BLaER1 (cell line): ENCODE results near the gene AP1S3.
"Not testable (repeated sequence)": the region's sequence is repeated elsewhere in the genome, so short reads cannot be mapped to it uniquely, and the experiment has no call there.

Experiments
- H3K27ac ChIP-seq: shearing (Covaris generic); formaldehyde crosslinking; 2 replicates; pipeline ENCODE4 v1.8.1; 2022
- H3K27me3 ChIP-seq: shearing (Covaris generic); formaldehyde crosslinking; 2 replicates; pipeline ENCODE4 v1.8.1; 2022
- H3K36me3 ChIP-seq: shearing (Covaris generic); formaldehyde crosslinking; 2 replicates; pipeline ENCODE4 v1.8.1; 2022
- H3K4me1 ChIP-seq: shearing (Covaris generic); formaldehyde crosslinking; 2 replicates; pipeline ENCODE4 v1.8.1; 2022
- H3K4me2 ChIP-seq: shearing (Covaris generic); formaldehyde crosslinking; 2 replicates; pipeline ENCODE4 v1.8.1; 2022
- H3K4me3 ChIP-seq: shearing (Covaris generic); formaldehyde crosslinking; 2 replicates; pipeline ENCODE4 v1.8.1; 2022
- H3K9ac ChIP-seq: shearing (Covaris generic); formaldehyde crosslinking; 2 replicates; pipeline ENCODE4 v1.8.1; 2022
- H3K9me3 ChIP-seq: shearing (Covaris generic); formaldehyde crosslinking; 2 replicates; pipeline ENCODE4 v1.8.1; 2022
- H4K20me1 ChIP-seq: shearing (Covaris generic); formaldehyde crosslinking; 2 replicates; pipeline ENCODE4 v1.8.1; 2022
- Cebpa-rat ChIP-seq: shearing (Covaris generic); IDR thresholded peaks from 2 replicates; pipeline ENCODE4 v1.8.1; 2022

AP1S3 gene

DNA sequence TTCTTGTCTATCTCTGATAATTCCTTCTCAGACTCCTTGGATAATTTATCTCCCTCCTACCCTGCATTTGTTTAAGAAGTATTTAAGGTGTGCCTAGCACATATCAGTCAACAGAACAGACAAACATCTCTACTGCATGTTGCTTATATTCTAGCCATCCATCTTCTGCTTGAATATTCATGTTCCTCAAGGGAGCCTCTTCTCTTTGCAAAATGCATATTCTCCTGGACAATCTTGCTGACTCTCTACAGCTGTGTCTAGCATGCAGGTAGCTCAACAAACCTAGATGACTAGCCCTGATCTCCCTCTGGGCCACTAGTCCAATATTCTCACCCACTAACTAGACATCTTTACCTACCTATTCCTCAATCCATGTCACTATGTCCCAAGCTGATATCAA is 70.0 kb downstream of the AP1S3 start:
- peaks cover 6% of the 10 kb centered on the region for H3K36me3 ChIP-seq
- no peaks in the 10 kb centered on the region for H3K27me3 ChIP-seq
- H3K9ac ChIP-seq, result no peak overlapping the region
- H3K4me2 ChIP-seq, result no peak overlapping the region
- H3K4me1 ChIP-seq, result peaks cover 14% of the 10 kb centered on the region
- TF ChIP-seq Cebpa-rat, result no peak
- H4K20me1 ChIP-seq, result no peaks in the 10 kb centered on the region
- H3K9me3 ChIP-seq, result no peaks in the 10 kb centered on the region
- H3K4me3 ChIP-seq, result no peak overlapping the region
- H3K27ac ChIP-seq, result no peak overlapping the region

DNA sequence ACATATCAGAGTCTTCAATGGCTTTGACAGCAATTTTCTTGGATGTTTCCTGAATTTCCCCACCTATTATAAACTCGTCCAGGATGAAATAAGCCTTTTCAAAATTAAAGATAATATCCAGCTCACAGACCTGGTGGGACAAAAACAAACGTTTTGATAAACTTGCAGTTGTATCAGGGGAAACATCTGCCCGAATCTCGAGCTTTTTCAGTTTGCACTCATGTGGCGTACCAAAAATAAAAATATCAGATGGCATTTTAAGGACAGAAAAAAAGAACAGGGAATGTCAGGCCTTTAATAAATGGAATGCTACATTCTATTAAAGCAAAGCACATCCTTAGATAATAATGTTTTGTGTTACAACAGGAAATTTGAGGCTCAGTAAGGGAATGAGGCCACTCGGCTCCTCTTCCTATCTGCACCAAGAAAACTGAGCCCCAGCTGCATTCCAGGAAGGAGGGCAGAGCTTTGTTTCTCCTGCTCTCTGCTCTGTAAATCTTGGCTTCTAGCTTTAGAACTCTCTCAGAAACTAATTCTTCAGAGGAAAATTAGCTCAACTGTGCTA is 72.1 kb downstream of the AP1S3 start:
- peak overlapping the region; percentile 28; the same call in 1 of the 2 replicates for H3K27ac ChIP-seq
- no peaks in the 10 kb centered on the region for H3K27me3 ChIP-seq
- no peaks in the 10 kb centered on the region for H4K20me1 ChIP-seq
- peaks cover 6% of the 10 kb centered on the region for H3K36me3 ChIP-seq
- no peaks in the 10 kb centered on the region for H3K9me3 ChIP-seq
- peak overlapping the region; percentile 47 for H3K4me2 ChIP-seq
- H3K9ac ChIP-seq, result no peak overlapping the region
- H3K4me1 ChIP-seq, result peaks cover 20% of the 10 kb centered on the region
- no peak overlapping the region for H3K4me3 ChIP-seq
- TF ChIP-seq Cebpa-rat, result no peak

DNA sequence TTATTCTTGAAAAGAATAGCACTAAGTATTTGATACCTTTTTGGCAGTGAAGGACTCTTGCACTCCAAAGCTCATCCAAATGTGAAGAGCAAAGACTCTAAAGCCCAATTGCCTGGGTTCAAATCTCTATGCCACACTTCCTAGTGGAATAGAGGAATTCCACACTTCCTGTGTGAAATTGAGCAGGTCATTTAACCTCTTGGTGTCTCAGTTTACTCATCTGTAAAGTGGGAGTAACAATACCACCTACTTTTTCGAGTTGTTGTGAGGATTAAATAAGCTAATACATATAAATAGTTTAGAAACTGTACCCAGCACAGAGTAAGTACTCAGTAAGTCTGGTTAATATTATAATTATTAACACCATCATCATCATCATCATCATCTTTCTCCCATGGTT is 72.6 kb downstream of the AP1S3 start:
- H3K9ac ChIP-seq, result no peak overlapping the region
- no peak for TF ChIP-seq Cebpa-rat
- H3K27me3 ChIP-seq, result no peaks in the 10 kb centered on the region
- H3K9me3 ChIP-seq, result no peaks in the 10 kb centered on the region
- H4K20me1 ChIP-seq, result no peaks in the 10 kb centered on the region
- peak overlapping the region; percentile 47; the same call in 1 of the 2 replicates for H3K4me2 ChIP-seq
- H3K27ac ChIP-seq, result no peak overlapping the region
- peaks cover 6% of the 10 kb centered on the region; the same call in 1 of the 2 replicates for H3K36me3 ChIP-seq
- peaks cover 20% of the 10 kb centered on the region for H3K4me1 ChIP-seq
- H3K4me3 ChIP-seq, result no peak overlapping the region

DNA sequence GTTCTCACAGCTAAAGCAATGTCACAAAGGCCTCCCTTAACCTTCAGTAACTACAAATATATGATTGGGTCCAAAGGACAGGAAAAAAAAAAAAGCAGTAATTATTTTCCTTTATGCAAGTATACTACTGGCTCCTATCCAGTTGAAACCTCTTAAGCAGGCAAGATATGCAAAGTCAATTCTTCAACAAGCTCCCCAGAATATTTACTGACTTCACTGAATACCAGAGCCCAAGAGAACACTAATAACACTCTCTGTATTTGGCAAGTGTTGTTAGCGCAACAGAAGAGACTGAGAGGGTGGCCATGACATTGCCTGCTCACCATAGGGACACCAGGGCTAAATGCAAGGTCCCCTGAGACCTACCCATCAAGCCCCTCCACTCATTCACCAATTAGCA is 74.5 kb downstream of the AP1S3 start:
- Histone ChIP-seq H3K27me3 (no peaks in the 10 kb centered on the region), H3K9ac (no peak overlapping the region), H3K27ac (no peak overlapping the region)

DNA sequence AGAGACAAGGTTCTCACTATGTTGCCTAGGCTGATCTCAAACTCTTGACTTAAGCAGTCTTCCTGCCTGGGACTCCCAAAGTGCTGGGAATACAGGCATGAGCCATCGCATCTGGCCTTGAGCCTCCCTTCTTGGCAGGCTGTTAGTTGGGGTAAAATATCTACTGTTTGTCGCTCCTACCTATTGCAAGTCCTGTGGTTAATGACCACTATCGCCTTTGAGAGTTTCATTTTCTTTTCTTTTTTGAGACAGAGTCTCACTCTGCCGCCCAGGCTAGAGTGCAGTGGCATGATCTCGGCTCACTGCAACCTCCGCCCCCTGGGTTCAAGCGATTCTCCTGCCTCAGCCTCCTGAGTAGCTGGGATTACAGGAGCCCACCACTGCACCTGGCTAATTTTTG is 75.6 kb downstream of the AP1S3 start:
- not testable (repeated sequence) for H4K20me1 ChIP-seq, H3K9me3 ChIP-seq, H3K27me3 ChIP-seq, H3K4me3 ChIP-seq, H3K4me2 ChIP-seq, H3K27ac ChIP-seq, H3K9ac ChIP-seq, H3K36me3 ChIP-seq
- peaks cover 20% of the 10 kb centered on the region for H3K4me1 ChIP-seq

More for the DNA sequence above, 74.5 kb downstream of the AP1S3 start:
- no peak overlapping the region for H3K4me2 ChIP-seq
- no peak overlapping the region for H3K4me3 ChIP-seq
- H4K20me1 ChIP-seq, result no peaks in the 10 kb centered on the region
- peaks cover 1% of the 10 kb centered on the region; the same call in 1 of the 2 replicates for H3K36me3 ChIP-seq
- H3K4me1 ChIP-seq, result peaks cover 20% of the 10 kb centered on the region
- no peak for TF ChIP-seq Cebpa-rat
- no peaks in the 10 kb centered on the region for H3K9me3 ChIP-seq

DNA sequence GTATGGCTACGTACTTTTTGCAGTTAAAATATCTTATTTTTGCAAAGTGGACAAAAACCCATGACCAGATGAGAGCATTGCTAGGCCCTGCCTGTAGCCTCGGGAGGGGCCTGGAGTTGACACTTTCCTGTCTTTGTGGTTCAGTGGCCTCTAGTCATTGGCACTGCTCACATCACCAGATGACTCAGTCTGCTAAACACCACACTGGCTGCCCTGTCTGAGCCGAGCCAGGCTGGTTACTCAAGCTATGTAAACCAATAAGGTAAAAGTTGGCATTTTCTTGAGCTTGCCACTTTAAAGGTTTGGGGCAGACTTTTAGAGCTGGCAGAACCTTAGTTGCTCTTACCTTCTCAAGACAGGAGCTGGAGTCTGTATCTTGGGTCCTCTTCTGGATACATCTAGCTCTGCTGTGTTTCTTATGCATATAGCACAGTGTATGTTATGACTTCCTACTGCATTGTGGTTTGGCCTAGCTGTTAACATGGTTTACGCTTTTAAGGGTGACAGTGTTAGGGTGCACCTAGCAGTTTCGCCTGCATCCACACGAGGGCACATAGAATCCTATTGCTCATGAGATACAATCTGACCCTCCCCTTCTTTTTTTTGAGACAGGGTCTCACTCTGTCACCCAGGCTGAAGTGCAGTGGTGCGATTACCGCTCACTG is 76.4 kb downstream of the AP1S3 start:
- no peak overlapping the region for H3K27ac ChIP-seq
- H3K9ac ChIP-seq, result no peak overlapping the region
- no peaks in the 10 kb centered on the region for H3K27me3 ChIP-seq
- no peak overlapping the region for H3K4me2 ChIP-seq
- H3K9me3 ChIP-seq, result no peaks in the 10 kb centered on the region
- no peaks in the 10 kb centered on the region for H3K36me3 ChIP-seq
- no peak overlapping the region for H3K4me3 ChIP-seq
- no peaks in the 10 kb centered on the region for H4K20me1 ChIP-seq
- peaks cover 19% of the 10 kb centered on the region for H3K4me1 ChIP-seq
- no peak for TF ChIP-seq Cebpa-rat

DNA sequence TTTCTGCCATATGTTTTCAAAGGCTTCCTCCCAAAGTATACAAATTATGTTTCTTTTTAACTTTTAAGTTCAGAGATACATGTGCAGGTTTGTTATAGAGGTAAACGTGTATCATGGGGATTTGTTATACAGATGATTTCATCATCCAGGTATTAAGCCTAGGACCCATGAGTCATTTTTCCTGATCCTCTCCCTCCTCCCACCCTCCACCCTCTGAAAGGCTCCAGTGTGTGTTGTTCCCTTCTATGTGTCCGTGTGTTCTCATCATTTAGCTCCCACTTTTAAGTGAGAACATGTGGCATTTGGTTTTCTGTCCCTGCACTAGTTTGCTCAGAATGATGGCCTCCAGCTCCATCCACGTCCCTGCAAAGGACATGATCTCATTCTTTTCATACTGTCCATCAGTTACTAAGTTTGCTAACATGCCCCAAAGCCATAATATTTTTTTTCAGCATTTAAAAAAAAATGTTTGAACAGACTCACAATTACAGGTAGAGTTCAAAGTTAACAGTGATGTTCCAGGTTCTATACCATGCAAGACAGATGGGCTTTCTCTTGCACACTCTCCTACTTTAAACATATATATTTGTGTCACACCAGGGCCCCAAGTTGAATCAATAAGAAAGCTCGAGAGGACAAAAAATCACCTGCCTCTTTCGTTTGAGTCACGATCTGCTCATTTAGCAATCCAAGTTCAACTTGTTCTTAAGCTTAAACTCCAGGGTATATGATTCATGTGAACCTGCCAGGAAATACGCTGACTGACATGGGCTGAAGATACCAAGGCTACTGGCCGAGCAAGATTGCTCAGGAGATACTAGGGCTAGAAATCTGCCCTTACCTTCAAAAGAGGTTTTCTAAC is 77.6 kb downstream of the AP1S3 start:
- Histone ChIP-seq H4K20me1 (no peaks in the 10 kb centered on the region), H3K27ac (no peak overlapping the region), H3K27me3 (no peaks in the 10 kb centered on the region), H3K9me3 (no peaks in the 10 kb centered on the region), H3K4me2 (no peak overlapping the region), H3K4me3 (no peak overlapping the region), H3K4me1 (peaks cover 8% of the 10 kb centered on the region; the same call in 1 of the 2 replicates), H3K36me3 (no peaks in the 10 kb centered on the region), H3K9ac (no peak overlapping the region)
- no peak for TF ChIP-seq Cebpa-rat

DNA sequence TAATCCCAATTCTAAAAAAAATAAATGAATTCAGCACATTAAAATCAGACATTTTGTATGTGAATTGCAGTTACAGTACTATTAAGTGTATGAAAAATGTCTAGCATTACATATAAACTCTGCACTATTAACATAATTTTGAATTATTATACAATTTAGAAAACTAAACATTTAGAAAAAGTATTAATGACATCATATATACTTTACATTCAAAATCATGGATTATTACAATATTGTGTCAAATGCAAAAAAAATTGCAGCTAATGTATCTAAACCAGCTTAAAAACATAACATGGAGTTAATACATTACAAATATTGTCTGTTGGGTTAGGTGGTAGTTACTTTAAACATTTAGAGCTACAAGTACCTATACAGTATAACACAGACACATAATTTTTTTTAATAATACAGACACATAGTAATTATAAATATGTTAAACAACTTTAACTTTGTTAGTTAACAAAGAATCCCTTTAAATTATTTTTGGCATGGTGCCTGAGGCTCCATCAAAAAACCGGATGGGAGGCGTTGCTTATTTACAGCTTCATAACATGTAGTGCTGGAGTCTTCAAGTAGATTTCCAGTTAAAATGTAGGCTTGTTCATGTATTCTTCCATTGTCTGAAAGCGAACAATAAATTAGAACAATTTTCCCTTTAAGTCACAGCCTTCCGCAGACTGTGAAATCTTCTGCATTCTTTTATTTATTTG is 79.1 kb downstream of the AP1S3 start:
- H3K27me3 ChIP-seq, result no peaks in the 10 kb centered on the region
- H3K4me1 ChIP-seq, result 0 out of 2 replicates have a peak, but pooled peaks cover 6% of the 10 kb centered on the region
- no peak for TF ChIP-seq Cebpa-rat
- no peak overlapping the region for H3K9ac ChIP-seq
- no peak overlapping the region for H3K4me3 ChIP-seq
- H3K4me2 ChIP-seq, result no peak overlapping the region
- H3K36me3 ChIP-seq, result no peaks in the 10 kb centered on the region
- no peaks in the 10 kb centered on the region for H3K9me3 ChIP-seq
- no peaks in the 10 kb centered on the region for H4K20me1 ChIP-seq
- H3K27ac ChIP-seq, result no peak overlapping the region

DNA sequence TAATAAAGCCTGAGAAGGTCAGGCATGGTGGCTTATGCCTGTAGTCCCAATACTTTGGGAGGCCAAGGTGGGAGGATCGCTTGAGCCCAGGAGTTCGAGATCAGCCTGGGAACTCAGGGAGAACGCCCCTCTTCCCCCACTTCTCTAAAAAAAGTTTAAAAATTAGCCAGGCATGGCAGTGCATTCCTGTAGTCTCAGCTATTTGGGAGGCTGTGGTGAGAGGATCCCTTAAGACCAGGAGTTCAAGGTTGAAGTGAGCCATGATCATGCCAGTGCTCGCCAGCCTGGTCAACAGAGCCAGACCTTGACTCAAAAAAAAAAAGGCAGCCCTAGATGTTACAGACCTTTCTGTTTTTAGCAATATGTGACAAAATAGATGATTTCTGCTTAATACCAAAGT is 83.4 kb downstream of the AP1S3 start:
- H3K27me3 ChIP-seq, result no peaks in the 10 kb centered on the region
- H3K9me3 ChIP-seq, result no peaks in the 10 kb centered on the region
- H4K20me1 ChIP-seq, result no peaks in the 10 kb centered on the region
- no peaks in the 10 kb centered on the region for H3K36me3 ChIP-seq
- H3K4me3 ChIP-seq, result no peak overlapping the region
- H3K4me1 ChIP-seq, result no peaks in the 10 kb centered on the region
- no peak overlapping the region for H3K9ac ChIP-seq
- no peak overlapping the region for H3K4me2 ChIP-seq
- no peak for TF ChIP-seq Cebpa-rat
- H3K27ac ChIP-seq, result no peak overlapping the region
